K562 (cell line): ENCODE measurements around the gene EPB41L4B. TPM values are rescaled to one million over a fixed set of nuclear protein-coding genes. Genes with fewer than 3 reads are reported as not detected.

Experiments
- ATAC-seq: fragments of 200-7000 bp; cut with Tn5 transposase; 3 replicates; pipeline ENCODE4 v1.9.1; 2020; ENCODE audit warnings: moderate library complexity
- BruUV-seq: library from RNA; stranded (reverse); fragments of 400-500 nt; replicated peaks from 2 replicates; lab custom pipeline; 2021; lab: Mats Ljungman, UMichigan
- CTCF ChIA-PET: fragments of 300-600 bp; formaldehyde crosslinking; extraction: SDS; loops from one replicate; lab custom pipeline; 2021; ENCODE audit warnings: low intra/inter-chr PET ratio; lab: Yijun Ruan, JAX
- POLR2A ChIA-PET: fragments of 300-600, 350-650 bp; sonication (Branson Sonifier 250); formaldehyde crosslinking; extraction: SDS; loops from one replicate; lab custom pipeline; 2021; ENCODE audit warnings: antibody characterized with exemption, inconsistent platforms; lab: Yijun Ruan, JAX
- DNase-seq, 4 experiments: peaks; one replicate each; pipeline versions ENCODE4 v3.0.0 to v3.0.0-alpha.2; 2011 to 2018; ENCODE audit warnings: low spot score in 3 of 4, mixed read lengths in 3 of 4; ENCODE audit errors: extremely low read depth in 1 of 4
- FAIRE-seq: peaks from 2 replicates; lab custom pipeline; 2011; peaks lifted over from hg19 to GRCh38; lab: Jason Lieb, UNC
- H2AFZ ChIP-seq: 2 replicates; pipeline ENCODE4 v1.6.0; 2011; ENCODE audit warnings: low read depth, low read length, control low read depth, inconsistent platforms
- H3K27ac ChIP-seq: fragments of 200-600 bp; 3 replicates; pipeline ENCODE4 v1.8.0; 2011; ENCODE audit warnings: low read depth, mild to moderate bottlenecking, control low read depth, inconsistent platforms, low read length, moderate library complexity, mixed read lengths; ENCODE audit errors: extremely low read depth
- H3K27me3 ChIP-seq, 2 experiments: fragments of 300-600 bp in 1 of 2; 2 replicates in 1 of 2; 3 replicates in 1 of 2; pipeline versions ENCODE4 v1.6.0 to v1.8.0; 2011; ENCODE audit warnings: inconsistent platforms in 2 of 2, low read length in 2 of 2, mild to moderate bottlenecking in 1 of 2, mixed read lengths in 1 of 2, moderate library complexity in 1 of 2; ENCODE audit not compliant: control insufficient read depth in 2 of 2, insufficient read depth in 2 of 2
- H3K36me3 ChIP-seq: fragments of 300-600 bp; 3 replicates; pipeline ENCODE4 v1.8.0; 2011; ENCODE audit warnings: mild to moderate bottlenecking, low read length, inconsistent platforms; ENCODE audit not compliant: control insufficient read depth, insufficient read depth
- H3K4me1 ChIP-seq, 2 experiments: fragments of 200-600 bp in 1 of 2; replicated peaks in 1 of 2; 2 replicates in 1 of 2; 3 replicates in 1 of 2; pipeline versions ENCODE4 v1.5.1 to v1.8.0; 2011; ENCODE audit warnings: inconsistent platforms in 2 of 2, low read length in 2 of 2, mild to moderate bottlenecking in 1 of 2, mixed read lengths in 1 of 2, moderate library complexity in 1 of 2; ENCODE audit not compliant: control insufficient read depth in 2 of 2, insufficient read depth in 2 of 2
- H3K4me2 ChIP-seq: 2 replicates; pipeline ENCODE4 v1.6.1; 2011; ENCODE audit warnings: low read length, control low read depth, inconsistent platforms, mixed read lengths; ENCODE audit not compliant: insufficient read depth
- H3K4me3 ChIP-seq: fragments of 200-600 bp; sonication (generic), shearing (Covaris generic); 2 replicates; pipeline ENCODE4 v1.5.1; 2016; ENCODE audit warnings: control low read depth, inconsistent platforms
- H3K79me2 ChIP-seq: fragments of 200-600 bp; 3 replicates; pipeline ENCODE4 v1.8.0; 2011; ENCODE audit warnings: low read length, inconsistent platforms; ENCODE audit not compliant: control insufficient read depth, insufficient read depth
- H3K9ac ChIP-seq, 2 experiments: 2 replicates each; pipeline versions ENCODE4 v1.6.0 to v1.6.1; 2011; ENCODE audit warnings: low read depth in 2 of 2, low read length in 2 of 2, control low read depth in 1 of 2, inconsistent platforms in 1 of 2, mild to moderate bottlenecking in 1 of 2, mixed read lengths in 1 of 2; ENCODE audit not compliant: insufficient read depth in 1 of 2
- H3K9me1 ChIP-seq: one replicate; pipeline ENCODE4 v1.6.0; 2011; ENCODE audit warnings: inconsistent platforms, mild to moderate bottlenecking, low read length, moderate library complexity; ENCODE audit not compliant: control insufficient read depth, insufficient read depth
- H3K9me3 ChIP-seq: replicated peaks from 2 replicates; pipeline ENCODE4 v1.5.1; 2011; ENCODE audit warnings: low read depth, low read length, inconsistent platforms; ENCODE audit not compliant: control insufficient read depth, insufficient read depth
- H4K20me1 ChIP-seq: replicated peaks from 2 replicates; pipeline ENCODE4 v1.6.1; 2011; ENCODE audit warnings: low read length, inconsistent platforms, mixed read lengths; ENCODE audit not compliant: control insufficient read depth, insufficient read depth
- BCOR ChIP-seq: fragments of 450-650 bp; IDR thresholded peaks from 2 replicates; pipeline ENCODE4 v1.6.1; 2016
- GABPA ChIP-seq: fragments of 200-800 bp; sonication (Bioruptor generic); conservative IDR thresholded peaks from 2 replicates; pipeline ENCODE4 v1.6.1; 2016; ENCODE audit warnings: low read depth, missing genetic modification characterization, missing compliant biosample characterization
- L3MBTL2 ChIP-seq: fragments of 450-650 bp; IDR thresholded peaks from 2 replicates; pipeline ENCODE4 v1.6.1; 2016; ENCODE audit warnings: mild to moderate bottlenecking, moderate library complexity
- RBM25 ChIP-seq: fragments of 200-400 bp; formaldehyde crosslinking; IDR thresholded peaks from 2 replicates; pipeline ENCODE4 v1.6.1; 2018; ENCODE audit warnings: low read length, low read depth, moderate library complexity; ENCODE audit not compliant: severe bottlenecking
- SMARCA5 ChIP-seq: fragments of 450-650 bp; IDR thresholded peaks from 2 replicates; pipeline ENCODE4 v1.6.1; 2016
- TRIM28 ChIP-seq: fragments of 450-650 bp; IDR thresholded peaks from 2 replicates; pipeline ENCODE4 v1.6.1; 2017
- ZBTB8A ChIP-seq: fragments of 450-650 bp; IDR thresholded peaks from 2 replicates; pipeline ENCODE4 v1.6.1; 2018; ENCODE audit warnings: mild to moderate bottlenecking, moderate library complexity; ENCODE audit not compliant: partially characterized antibody
- ZNF57 ChIP-seq: fragments of 450-650 bp; formaldehyde crosslinking; IDR thresholded peaks from 2 replicates; pipeline ENCODE4 v1.4.0; 2020; ENCODE audit warnings: mild to moderate bottlenecking, moderate library complexity
- WGBS: fragments of 100-300 bp; shearing (Covaris generic); methylation state at CpG from one replicate; pipeline ENCODE4 v1.1.6; 2016; ENCODE audit warnings: low coverage, mixed read lengths; ENCODE audit not compliant: insufficient coverage; ENCODE audit errors: missing lambda C conversion rate; 5-methylcytosine and 5-hydroxymethylcytosine counted together
- in situ Hi-C: fragments of 300-500 bp; cut with MboI; formaldehyde crosslinking; loops from 4 replicates; pipeline ENCODE4 v1.15.0; 2018; ENCODE audit warnings: inconsistent platforms, mixed read lengths
- intact Hi-C: fragments of 100-400 bp; cut with micrococcal nuclease; formaldehyde crosslinking; loops from 2 replicates; pipeline ENCODE4 v1.14.2; 2022
- polyA plus RNA-seq, 8 experiments: library from polyadenylated mRNA; depleted of rRNA in 4 of 8; stranded (reverse) in 5 of 8; unstranded in 3 of 8; fragments of >200 nt; fragmentation: Nextera tagmentation in 2 of 8; fragmentation: Illumina TruSeq in 1 of 8; extraction: Ambion mirVana in 2 of 8; extraction: Trizol in 1 of 8; gene quantifications; 2 replicates each; pipeline versions ENCODE4 v1.2.1 to v1.2.3, GENCODE V29; 2011 to 2014; ENCODE audit warnings: inconsistent platforms in 1 of 8, missing spikeins in 1 of 8
- total RNA-seq, 7 experiments: library from RNA; depleted of rRNA in 6 of 7; stranded (reverse); fragments of >200 nt in 6 of 7; fragmentation: Illumina TruSeq in 2 of 7; extraction: Trizol in 2 of 7; gene quantifications; 2 replicates each; pipeline versions ENCODE4 v1.2.1 to v1.2.3, GENCODE V29; 2011 to 2021; ENCODE audit warnings: low replicate concordance in 1 of 7
- TF ChIP-seq, protein P1 (sequence below): fragments of 250-450 bp; sonication (Bioruptor Pico); IDR thresholded peaks from 2 replicates; pipeline ENCODE4 v1.8.0; 2021; ENCODE audit warnings: borderline replicate concordance, mild to moderate bottlenecking, moderate library complexity; ENCODE audit not compliant: poor library complexity, severe bottlenecking
- TF ChIP-seq, protein P2 (sequence below): fragments of 450-650 bp; IDR thresholded peaks from 2 replicates; pipeline ENCODE4 v1.6.1; 2016; ENCODE audit warnings: missing biosample characterization, missing genetic modification characterization

The EPB41L4B gene
- total and polyA plus RNA-seq, 9 of the 15 experiments (the other 6 are each of a cell fraction or from before 2014, with no cell fraction given) = 0.09 to 0.38 (median 0.21) TPM

DNA sequence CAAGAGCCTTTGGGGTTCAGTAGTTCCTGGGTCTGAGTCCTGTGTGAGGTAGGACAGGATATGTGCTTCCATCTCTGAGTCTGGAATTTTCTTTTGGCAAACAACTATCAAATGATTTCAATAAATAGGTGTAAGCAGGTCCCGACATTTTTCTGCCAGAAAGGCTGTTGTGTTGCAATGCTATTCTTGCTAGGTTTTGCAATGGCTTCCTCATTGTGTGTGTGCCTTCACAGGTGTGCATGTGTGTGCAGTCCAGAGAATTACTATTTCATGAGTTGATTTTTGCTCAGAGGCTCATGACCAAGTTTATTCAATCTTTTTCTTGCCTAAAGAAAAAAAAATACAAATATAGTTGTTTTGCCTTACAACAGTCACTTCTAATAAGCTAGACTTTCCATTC is 89.3 kb downstream of the EPB41L4B start:
- Histone ChIP-seq H2AFZ (no peak overlapping the region), H3K4me1 (no peaks in the 10 kb centered on the region)
- ATAC-seq = no peak
- intact Hi-C loops = no loop called here
- no peak for TF ChIP-seq BCOR
- TF ChIP-seq, all 486 proteins: peak for 0
- H3K27me3 ChIP-seq = peaks cover 9% of the 10 kb centered on the region in 2 experiments; a peak in 3 of 5 replicates
- H3K9me3 ChIP-seq = no peaks in the 10 kb centered on the region
- in situ Hi-C loops = no loop called here
- no peak overlapping the region for H3K4me3 ChIP-seq
- POLR2A ChIA-PET = no interaction called here
- no peak overlapping the region for H3K4me2 ChIP-seq
- H3K36me3 ChIP-seq = no peaks in the 10 kb centered on the region
- CTCF ChIA-PET = no interaction called here
- no peak for DNase-seq
- no peaks in the 10 kb centered on the region for H3K79me2 ChIP-seq
- no peaks in the 10 kb centered on the region for H4K20me1 ChIP-seq
- H3K9ac ChIP-seq = no peak overlapping the region
- WGBS = 0% methylated on average over 1 of the region's 1 CpG
- H3K9me1 ChIP-seq = no peaks in the 10 kb centered on the region
- no TSS peak for BruUV-seq
- H3K27ac ChIP-seq = no peak overlapping the region
- FAIRE-seq = no peak

DNA sequence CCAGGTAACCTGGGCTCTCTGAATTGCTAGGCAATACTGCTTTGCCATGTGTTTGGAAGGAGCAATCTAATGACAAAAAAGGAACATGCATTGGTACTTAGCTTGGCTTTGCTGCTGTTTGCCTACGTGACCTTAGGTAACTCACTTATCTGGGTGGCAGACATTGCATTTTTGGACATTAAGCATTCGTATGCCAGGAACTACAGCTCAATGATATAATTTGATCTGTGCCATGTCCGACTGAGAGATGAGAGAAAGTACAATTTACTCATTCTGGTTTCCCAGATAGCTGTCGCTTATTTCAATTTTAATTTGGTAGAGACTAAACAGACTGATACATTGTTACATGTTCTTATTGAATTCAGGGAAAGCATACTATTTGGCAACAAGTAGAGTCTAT is 90.6 kb downstream of the EPB41L4B start:
- Histone ChIP-seq H3K4me2 (no peak overlapping the region), H3K9me3 (no peaks in the 10 kb centered on the region), H3K4me1 (no peaks in the 10 kb centered on the region), H3K9ac (no peak overlapping the region), H2AFZ (no peak overlapping the region), H4K20me1 (no peaks in the 10 kb centered on the region), H3K36me3 (no peaks in the 10 kb centered on the region), H3K9me1 (no peaks in the 10 kb centered on the region), H3K27ac (no peak overlapping the region), H3K79me2 (no peaks in the 10 kb centered on the region), H3K27me3 (peaks cover 9 to 15% of the 10 kb centered on the region in 2 experiments; a peak in 3 of 5 replicates), H3K4me3 (no peak overlapping the region)
- POLR2A ChIA-PET = interaction anchor here (0.9 to 1.1 kb wide), 3 partner anchors 10 to 26 kb away, joined by 3 to 4 read pairs (median 3); no protein-coding TSS in a partner anchor
- TF ChIP-seq RBM25 (no peak), SMARCA5 (no peak), ZBTB8A (no peak), ZNF57 (no peak), GABPA (tag) (no peak), L3MBTL2 (no peak), TRIM28 (no peak)
- TF ChIP-seq, protein P1, sequence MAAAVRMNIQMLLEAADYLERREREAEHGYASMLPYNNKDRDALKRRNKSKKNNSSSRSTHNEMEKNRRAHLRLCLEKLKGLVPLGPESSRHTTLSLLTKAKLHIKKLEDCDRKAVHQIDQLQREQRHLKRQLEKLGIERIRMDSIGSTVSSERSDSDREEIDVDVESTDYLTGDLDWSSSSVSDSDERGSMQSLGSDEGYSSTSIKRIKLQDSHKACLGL (CRISPR knock-in tag) = no peak
- TF ChIP-seq, protein P2, sequence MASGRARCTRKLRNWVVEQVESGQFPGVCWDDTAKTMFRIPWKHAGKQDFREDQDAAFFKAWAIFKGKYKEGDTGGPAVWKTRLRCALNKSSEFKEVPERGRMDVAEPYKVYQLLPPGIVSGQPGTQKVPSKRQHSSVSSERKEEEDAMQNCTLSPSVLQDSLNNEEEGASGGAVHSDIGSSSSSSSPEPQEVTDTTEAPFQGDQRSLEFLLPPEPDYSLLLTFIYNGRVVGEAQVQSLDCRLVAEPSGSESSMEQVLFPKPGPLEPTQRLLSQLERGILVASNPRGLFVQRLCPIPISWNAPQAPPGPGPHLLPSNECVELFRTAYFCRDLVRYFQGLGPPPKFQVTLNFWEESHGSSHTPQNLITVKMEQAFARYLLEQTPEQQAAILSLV (tag) = no peak
- in situ Hi-C loops (no loop called here), intact Hi-C loops (no loop called here)
- no peak for FAIRE-seq
- ATAC-seq = no peak
- 1% methylated on average over 4 of the region's 4 CpGs for WGBS
- CTCF ChIA-PET = no interaction called here
- DNase-seq = no peak
- BruUV-seq = no TSS peak
